K562 (cell line): ENCODE measurements around the gene PTPMT1. TPM values are rescaled to one million over a fixed set of nuclear protein-coding genes. Genes with fewer than 3 reads are reported as not detected.

Experiments used
- BCOR ChIP-seq: fragments of 450-650 bp; IDR thresholded peaks from 2 replicates; pipeline ENCODE4 v1.6.1; 2016
- CBX2 ChIP-seq: fragments of 200-600 bp; sonication (generic); IDR thresholded peaks from one replicate; pipeline ENCODE4 v1.6.1; 2012; ENCODE audit warnings: mild to moderate bottlenecking, low read length, inconsistent platforms; ENCODE audit not compliant: insufficient read depth, poor library complexity, severe bottlenecking
- CSDE1 ChIP-seq, 2 experiments: fragments of 450-650 bp; IDR thresholded peaks; 2 replicates each; pipeline ENCODE4 v1.6.1; 2016; ENCODE audit warnings: mild to moderate bottlenecking in 1 of 2
- EP300 ChIP-seq: IDR thresholded peaks from 2 replicates; pipeline ENCODE4 v1.6.1; 2012; ENCODE audit warnings: low read length, improper control_type of control experiment
- HCFC1 ChIP-seq: IDR thresholded peaks from 2 replicates; pipeline ENCODE4 v1.6.1; 2012; ENCODE audit warnings: low read depth, low read length, improper control_type of control experiment
- HMG20A ChIP-seq: fragments of 450-650 bp; formaldehyde crosslinking; conservative IDR thresholded peaks from 2 replicates; pipeline ENCODE4 v1.4.0; 2020; ENCODE audit warnings: mild to moderate bottlenecking, mixed read lengths
- HMG20B ChIP-seq: fragments of 250-450 bp; sonication (Bioruptor Pico); IDR thresholded peaks from 2 replicates; pipeline ENCODE4 v1.5.0; 2021; ENCODE audit warnings: mild to moderate bottlenecking
- MGA ChIP-seq: fragments of 450-650 bp; IDR thresholded peaks from 2 replicates; pipeline ENCODE4 v1.6.1; 2016; ENCODE audit warnings: mild to moderate bottlenecking, moderate library complexity
- PRMT5 ChIP-seq: sonication (generic); formaldehyde crosslinking; IDR thresholded peaks from 2 replicates; pipeline ENCODE4 v1.5.0; 2020; ENCODE audit warnings: missing genetic modification reagents
- SMAD2 ChIP-seq: fragments of 150-350 bp; IDR thresholded peaks from 2 replicates; pipeline ENCODE4 v1.6.1; 2014; ENCODE audit warnings: low read depth, mild to moderate bottlenecking, low read length
- ZC3H11A ChIP-seq: IDR thresholded peaks from 2 replicates; pipeline ENCODE4 v1.6.1; 2012; ENCODE audit warnings: low read depth, low read length, improper control_type of control experiment
- ZFPM2 ChIP-seq: fragments of 250-450 bp; sonication (Bioruptor Pico); IDR thresholded peaks from 2 replicates; pipeline ENCODE4 v1.5.1; 2022; ENCODE audit warnings: mild to moderate bottlenecking
- ZKSCAN1 ChIP-seq: fragments of 150-350 bp; IDR thresholded peaks from 2 replicates; pipeline ENCODE4 v1.6.1; 2016; ENCODE audit warnings: low read depth, low read length
- ZNF354B ChIP-seq: fragments of 250-450 bp; sonication (Bioruptor Pico); IDR thresholded peaks from 2 replicates; pipeline ENCODE4 v1.4.0; 2020
- ZNF830 ChIP-seq: fragments of 250-450 bp; sonication (Bioruptor Pico); IDR thresholded peaks from 2 replicates; pipeline ENCODE4 v1.5.0; 2021; ENCODE audit warnings: mild to moderate bottlenecking
- ZZZ3 ChIP-seq: fragments of 450-650 bp; IDR thresholded peaks from 2 replicates; pipeline ENCODE4 v1.6.1; 2016; ENCODE audit warnings: antibody characterized with exemption, mild to moderate bottlenecking, moderate library complexity
- polyA plus RNA-seq, 8 experiments: library from polyadenylated mRNA; depleted of rRNA in 4 of 8; stranded (reverse) in 5 of 8; unstranded in 3 of 8; fragments of >200 nt; fragmentation: Nextera tagmentation in 2 of 8; fragmentation: Illumina TruSeq in 1 of 8; extraction: Ambion mirVana in 2 of 8; extraction: Trizol in 1 of 8; gene quantifications; 2 replicates each; pipeline versions ENCODE4 v1.2.1 to v1.2.3, GENCODE V29; 2011 to 2014; ENCODE audit warnings: inconsistent platforms in 1 of 8, missing spikeins in 1 of 8
- total RNA-seq, 7 experiments: library from RNA; depleted of rRNA in 6 of 7; stranded (reverse); fragments of >200 nt in 6 of 7; fragmentation: Illumina TruSeq in 2 of 7; extraction: Trizol in 2 of 7; gene quantifications; 2 replicates each; pipeline versions ENCODE4 v1.2.1 to v1.2.3, GENCODE V29; 2011 to 2021; ENCODE audit warnings: low replicate concordance in 1 of 7
- TF ChIP-seq, protein P1 (sequence below): sonication (generic); formaldehyde crosslinking; IDR thresholded peaks from 2 replicates; pipeline ENCODE4 v1.8.0; 2022; ENCODE audit warnings: mild to moderate bottlenecking, low read depth, missing genetic modification reagents

PTPMT1 gene
- total and polyA plus RNA-seq, 9 of the 15 experiments (the other 6 are each of a cell fraction or from before 2014, with no cell fraction given), result 10.4 to 140 (median 67.2) TPM

- TF ChIP-seq MGA (peak; percentile 83), SMAD2 (no peak), CSDE1 (IDR thresholded peaks at IDR 0.05) (no peak), ZKSCAN1 (no peak), PRMT5 (no peak), HCFC1 (peak; percentile 75), EP300 (no peak), ZNF354B (CRISPR knock-in tag) (no peak), BCOR (no peak), ZZZ3 (no peak), ZFPM2 (CRISPR knock-in tag) (no peak), HMG20B (CRISPR knock-in tag) (no peak), ZC3H11A (0 out of 2 replicates have a peak, but pooled peaks have one; percentile 45), ZNF830 (CRISPR knock-in tag) (no peak), HMG20A (CRISPR knock-in tag) (no peak), CBX2 (no peak)
- TF ChIP-seq, protein P1, sequence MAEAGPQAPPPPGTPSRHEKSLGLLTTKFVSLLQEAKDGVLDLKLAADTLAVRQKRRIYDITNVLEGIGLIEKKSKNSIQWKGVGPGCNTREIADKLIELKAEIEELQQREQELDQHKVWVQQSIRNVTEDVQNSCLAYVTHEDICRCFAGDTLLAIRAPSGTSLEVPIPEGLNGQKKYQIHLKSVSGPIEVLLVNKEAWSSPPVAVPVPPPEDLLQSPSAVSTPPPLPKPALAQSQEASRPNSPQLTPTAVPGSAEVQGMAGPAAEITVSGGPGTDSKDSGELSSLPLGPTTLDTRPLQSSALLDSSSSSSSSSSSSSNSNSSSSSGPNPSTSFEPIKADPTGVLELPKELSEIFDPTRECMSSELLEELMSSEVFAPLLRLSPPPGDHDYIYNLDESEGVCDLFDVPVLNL (CRISPR knock-in tag), result no peak
Observed at GRCh38 chr11:47552566-47553405, 12.6 kb upstream of the PTPMT1 start, which contains the start of gene CELF1 (continued).
